H54 (cell line): Measurements from ENCODE around the gene LIMS1.
"Not testable (repeated sequence)": the region's sequence is repeated elsewhere in the genome, so short reads cannot be mapped to it uniquely, and the experiment has no call there.

Experiments used
- DNase-seq: peaks from one replicate; pipeline ENCODE4 v3.0.0; 2011; ENCODE audit warnings: low spot score, mixed read lengths; ENCODE audit not compliant: insufficient read length
- FAIRE-seq: peaks from 3 replicates; lab custom pipeline; 2011; peaks lifted over from hg19 to GRCh38; lab: Jason Lieb, UNC
- POLR2A ChIP-seq: IDR thresholded peaks from 2 replicates; pipeline ENCODE4 v1.6.1; 2011; ENCODE audit warnings: low read depth, mild to moderate bottlenecking, low read length

The LIMS1 gene, protein sequence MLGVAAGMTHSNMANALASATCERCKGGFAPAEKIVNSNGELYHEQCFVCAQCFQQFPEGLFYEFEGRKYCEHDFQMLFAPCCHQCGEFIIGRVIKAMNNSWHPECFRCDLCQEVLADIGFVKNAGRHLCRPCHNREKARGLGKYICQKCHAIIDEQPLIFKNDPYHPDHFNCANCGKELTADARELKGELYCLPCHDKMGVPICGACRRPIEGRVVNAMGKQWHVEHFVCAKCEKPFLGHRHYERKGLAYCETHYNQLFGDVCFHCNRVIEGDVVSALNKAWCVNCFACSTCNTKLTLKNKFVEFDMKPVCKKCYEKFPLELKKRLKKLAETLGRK

GRCh38 chr2:108533832-108534583, at the start of gene LIMS1:
LIMS1 (plus strand) TSS chr2:108534470; CDS start chr2:108534563, 93 bp downstream.
- DNase-seq (peak; percentile 78), FAIRE-seq (peak; percentile 23)
- TF ChIP-seq POLR2A, result peak; percentile 89

DNA sequence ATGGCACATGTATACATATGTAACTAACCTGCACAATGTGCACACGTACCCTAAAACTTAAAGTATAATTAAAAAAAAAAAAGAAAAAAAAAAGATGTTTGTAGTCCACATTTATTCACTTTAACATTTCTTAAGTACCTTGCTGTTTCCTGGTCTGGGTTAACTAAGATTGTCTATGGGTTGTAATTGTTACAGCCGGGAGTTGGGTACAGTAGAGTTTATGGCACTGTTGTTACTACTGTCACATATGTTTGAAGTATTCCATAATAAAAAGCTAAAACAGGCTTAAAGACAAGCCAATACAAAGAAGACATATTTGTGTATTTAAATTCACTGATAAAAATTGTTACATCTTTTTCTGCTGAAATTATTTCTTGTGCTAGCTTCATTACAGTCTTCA, 49.0 kb upstream of the LIMS1 start:
- DNase-seq, result no peak
- TF ChIP-seq POLR2A, result no peak
- no peak for FAIRE-seq

GRCh38 chr2:108490506-108491122, 43.7 kb upstream of the LIMS1 start:
- FAIRE-seq, result no peak
- no peak for TF ChIP-seq POLR2A

GRCh38 chr2:108491848-108492247, 42.4 kb upstream of the LIMS1 start:
- no peak for TF ChIP-seq POLR2A

More at GRCh38 chr2:108490506-108491122, 43.7 kb upstream of the LIMS1 start:
- DNase-seq, result no peak

GRCh38 chr2:108492364-108492763, 41.9 kb upstream of the LIMS1 start:
- no peak for TF ChIP-seq POLR2A
- FAIRE-seq (peak; percentile 98), DNase-seq (peak; percentile 32)

More at GRCh38 chr2:108491848-108492247, 42.4 kb upstream of the LIMS1 start:
- DNase-seq, result no peak
- no peak for FAIRE-seq

DNA sequence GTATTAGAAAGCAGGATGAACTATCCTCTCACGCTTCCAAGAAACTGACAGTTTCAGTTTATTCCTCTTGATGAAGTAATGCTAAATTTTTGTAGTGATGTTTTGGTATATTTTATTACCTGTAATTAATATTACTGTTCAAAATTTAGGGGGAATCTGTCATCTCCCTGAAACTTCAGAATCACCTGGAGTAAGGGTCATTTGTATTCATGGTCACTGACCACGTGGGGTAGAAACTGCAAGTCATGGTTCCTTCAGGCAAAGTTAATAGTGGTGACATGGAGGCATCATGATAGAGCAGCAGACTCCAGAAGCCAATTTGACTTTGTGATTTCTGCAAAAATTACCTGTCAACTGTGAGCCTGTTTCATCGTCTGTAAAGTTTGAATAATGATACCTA, 38.1 kb upstream of the LIMS1 start:
- not testable (repeated sequence) for FAIRE-seq, DNase-seq

- FAIRE-seq, DNase-seq: not testable (repeated sequence)
Observed at GRCh38 chr2:108507620-108508019, 26.6 kb upstream of the LIMS1 start.

GRCh38 chr2:108512431-108512830, 21.8 kb upstream of the LIMS1 start:
- not testable (repeated sequence) for FAIRE-seq

DNA sequence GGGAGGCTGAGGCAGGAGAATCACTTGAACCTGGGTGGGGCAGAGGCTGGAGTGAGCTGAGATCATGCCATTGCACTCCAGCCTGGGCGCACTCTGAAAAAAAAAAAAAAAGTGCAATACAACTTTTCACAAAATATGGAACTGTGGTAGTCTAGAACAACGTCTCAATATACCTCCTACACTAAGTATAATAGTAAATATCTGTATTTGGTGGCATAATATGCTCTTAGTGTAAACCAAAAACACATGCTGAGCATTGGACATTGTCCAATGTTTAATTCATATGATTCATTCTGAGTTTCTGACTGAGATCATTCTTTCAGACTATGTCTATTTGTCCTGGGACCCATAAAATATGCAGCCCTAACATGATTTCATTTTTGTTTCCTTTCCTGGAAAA, 19.8 kb upstream of the LIMS1 start:
- DNase-seq, FAIRE-seq: not testable (repeated sequence)

More at GRCh38 chr2:108512431-108512830, 21.8 kb upstream of the LIMS1 start:
- DNase-seq, result not testable (repeated sequence)

DNA sequence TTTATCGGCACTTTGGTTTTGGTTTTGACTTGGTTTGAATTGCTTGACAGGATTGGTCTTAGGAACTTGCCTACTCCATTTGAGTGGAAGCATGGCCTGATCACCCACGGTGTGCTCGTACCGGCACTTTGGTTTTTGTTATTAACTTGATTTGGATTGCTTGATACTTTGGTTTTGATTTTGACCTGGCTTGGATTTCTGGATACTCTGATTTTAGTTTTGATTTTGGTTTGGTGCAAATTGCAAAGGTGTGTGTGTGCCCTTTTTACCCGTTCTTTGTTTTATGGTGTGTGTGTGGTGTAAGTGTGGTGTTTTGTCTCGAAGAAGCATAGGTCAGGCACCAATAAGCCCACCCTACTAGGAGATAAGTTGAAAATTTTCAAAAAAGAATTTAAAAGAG, 9.6 kb upstream of the LIMS1 start:
- DNase-seq, FAIRE-seq: not testable (repeated sequence)

- not testable (repeated sequence) for FAIRE-seq, DNase-seq
Observed at GRCh38 chr2:108525258-108525657, 9.0 kb upstream of the LIMS1 start.

GRCh38 chr2:108531674-108532055, 2.6 kb upstream of the LIMS1 start:
- no peak for TF ChIP-seq POLR2A
- DNase-seq, result no peak
- no peak for FAIRE-seq

DNA sequence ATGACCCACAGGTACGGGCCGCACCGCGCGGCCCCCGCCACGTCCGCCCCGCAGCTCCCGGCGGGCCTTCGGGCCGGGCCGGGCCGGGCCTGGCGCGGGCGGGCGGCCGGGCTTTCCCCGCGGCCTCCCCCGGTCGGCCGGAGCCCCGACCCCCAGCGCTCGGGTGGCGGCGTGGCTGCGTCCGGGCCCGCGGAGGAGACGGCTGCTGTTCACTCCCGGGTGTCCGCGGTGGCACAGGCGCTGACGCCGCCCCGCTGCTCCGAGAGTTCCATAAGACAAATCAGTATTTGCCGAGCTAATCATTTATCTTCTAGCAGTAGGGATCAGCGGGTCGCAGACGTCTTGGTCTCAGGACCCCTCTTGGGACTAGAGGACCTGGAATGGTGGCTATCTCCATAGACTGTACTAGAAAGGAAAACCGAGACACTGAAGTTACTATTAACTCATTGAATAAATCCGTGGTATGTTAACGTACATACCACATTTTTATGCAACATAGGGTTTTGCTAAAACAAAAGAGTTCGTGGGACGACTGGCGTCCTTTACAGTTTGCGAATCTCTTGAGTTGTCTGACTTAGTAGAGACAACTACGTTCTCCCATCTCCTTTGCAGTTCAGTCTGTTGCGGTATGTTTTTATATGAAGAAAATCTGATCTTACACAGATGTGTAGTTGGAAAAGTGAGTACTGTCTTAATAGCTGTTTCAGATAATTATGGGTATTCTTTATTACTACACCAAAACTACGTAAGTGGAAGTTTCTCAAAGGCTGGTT, 500 bp downstream of the LIMS1 start:
- DNase-seq (peak; percentile 27), FAIRE-seq (no peak)
- TF ChIP-seq POLR2A, result no peak

DNA sequence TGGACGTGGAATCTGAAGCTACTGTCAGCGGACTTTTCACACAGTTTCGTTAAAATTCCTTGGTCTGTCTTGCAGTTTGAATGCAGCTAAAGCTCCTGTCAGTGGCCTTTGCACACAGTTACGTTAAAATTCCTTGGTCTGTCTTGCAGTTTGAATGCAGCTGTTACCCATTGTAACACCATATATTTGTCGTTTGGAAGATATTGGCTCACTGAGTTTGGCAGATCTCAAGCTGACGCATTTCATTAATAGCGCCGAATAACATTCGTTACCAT, 1.0 kb downstream of the LIMS1 start:
- DNase-seq (no peak), FAIRE-seq (peak; percentile 6)
- TF ChIP-seq POLR2A, result no peak
